ENCODE results near the gene THAP2.
A peak's percentile ranks its signal among the peaks of the same experiment; 100 is the strongest.

GRCh38 chr12:71636704-71637115 is 27.4 kb upstream of the THAP2 start:
- TF ChIP-seq CTCF (conservative IDR thresholded peaks at IDR 0.05; ENCODE audit: low read length), result peak; percentile 95
- TF ChIP-seq EZH2phosphoT487 (IDR thresholded peaks at IDR 0.05; ENCODE audit: borderline replicate concordance), result no peak

All from Loucy (cell line).